ENCODE measurements around the gene DLGAP1.

DLGAP1 gene

DNA sequence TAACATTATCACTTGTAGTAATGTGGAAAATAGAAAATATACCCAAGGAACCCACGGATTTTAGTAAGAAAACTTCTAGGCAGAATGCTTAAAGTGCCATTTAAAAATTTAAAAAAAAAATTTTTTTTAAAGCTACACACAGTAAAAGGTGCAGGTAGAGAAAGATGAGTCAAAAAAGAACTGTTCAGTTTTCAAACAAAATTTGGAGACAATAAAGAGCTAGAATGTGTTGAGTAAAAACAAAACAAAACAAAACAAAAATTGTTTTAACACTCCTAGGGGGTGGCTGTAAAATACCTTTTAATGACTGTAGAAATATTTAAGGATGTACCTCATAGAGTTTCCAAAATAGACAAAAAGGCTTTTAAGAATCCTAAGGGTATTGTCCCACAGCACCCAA, 793.1 kb downstream of the DLGAP1 start:
- H3K4me1 ChIP-seq (ENCODE audit: control insufficient read depth, insufficient read depth, low read length): no peaks in the 10 kb centered on the region
- H3K9me3 ChIP-seq (ENCODE audit: control insufficient read depth, insufficient read depth, low read depth, low read length): no peaks in the 10 kb centered on the region
- H3K27ac ChIP-seq (ENCODE audit: extremely low read depth, low read depth, low read length): no peak overlapping the region
- H3K4me3 ChIP-seq (ENCODE audit: low read depth, low read length): no peak overlapping the region
- no peaks in the 10 kb centered on the region for H3K36me3 ChIP-seq (ENCODE audit: control insufficient read depth in 2 of 2, insufficient read depth in 1 of 2, low read length in 2 of 2)
- ChIA-PET POLR2A (interaction anchor here (1.0 to 2.2 kb wide), 3 partner anchors 9 to 58 kb away, joined by 4 to 7 read pairs (median 5); no protein-coding TSS in a partner anchor), CTCF (interaction anchor here (0.7 to 1.0 kb wide), 4 partner anchors 30 to 954 kb away, joined by 3 read pairs; no protein-coding TSS in a partner anchor)
- TF ChIP-seq ZNF324 (tag by site-specific recombination; IDR thresholded peaks at IDR 0.05): no peak
- no peak for TF ChIP-seq ZNF423 (tag by site-specific recombination; IDR thresholded peaks at IDR 0.05)
- TF ChIP-seq TRIM28 (IDR thresholded peaks at IDR 0.05; ENCODE audit: borderline replicate concordance, low read length): no peak
- no peak for TF ChIP-seq ZNF391 (tag by site-specific recombination; IDR thresholded peaks at IDR 0.05; ENCODE audit: borderline replicate concordance, low read depth)
- no peak for TF ChIP-seq ZNF792 (tag by site-specific recombination; IDR thresholded peaks at IDR 0.05)
- TF ChIP-seq, protein P1, sequence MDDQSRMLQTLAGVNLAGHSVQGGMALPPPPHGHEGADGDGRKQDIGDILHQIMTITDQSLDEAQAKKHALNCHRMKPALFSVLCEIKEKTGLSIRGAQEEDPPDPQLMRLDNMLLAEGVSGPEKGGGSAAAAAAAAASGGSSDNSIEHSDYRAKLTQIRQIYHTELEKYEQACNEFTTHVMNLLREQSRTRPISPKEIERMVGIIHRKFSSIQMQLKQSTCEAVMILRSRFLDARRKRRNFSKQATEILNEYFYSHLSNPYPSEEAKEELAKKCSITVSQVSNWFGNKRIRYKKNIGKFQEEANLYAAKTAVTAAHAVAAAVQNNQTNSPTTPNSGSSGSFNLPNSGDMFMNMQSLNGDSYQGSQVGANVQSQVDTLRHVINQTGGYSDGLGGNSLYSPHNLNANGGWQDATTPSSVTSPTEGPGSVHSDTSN (CRISPR knock-in tag; IDR thresholded peaks at IDR 0.05): no peak
- TF ChIP-seq, protein P2, sequence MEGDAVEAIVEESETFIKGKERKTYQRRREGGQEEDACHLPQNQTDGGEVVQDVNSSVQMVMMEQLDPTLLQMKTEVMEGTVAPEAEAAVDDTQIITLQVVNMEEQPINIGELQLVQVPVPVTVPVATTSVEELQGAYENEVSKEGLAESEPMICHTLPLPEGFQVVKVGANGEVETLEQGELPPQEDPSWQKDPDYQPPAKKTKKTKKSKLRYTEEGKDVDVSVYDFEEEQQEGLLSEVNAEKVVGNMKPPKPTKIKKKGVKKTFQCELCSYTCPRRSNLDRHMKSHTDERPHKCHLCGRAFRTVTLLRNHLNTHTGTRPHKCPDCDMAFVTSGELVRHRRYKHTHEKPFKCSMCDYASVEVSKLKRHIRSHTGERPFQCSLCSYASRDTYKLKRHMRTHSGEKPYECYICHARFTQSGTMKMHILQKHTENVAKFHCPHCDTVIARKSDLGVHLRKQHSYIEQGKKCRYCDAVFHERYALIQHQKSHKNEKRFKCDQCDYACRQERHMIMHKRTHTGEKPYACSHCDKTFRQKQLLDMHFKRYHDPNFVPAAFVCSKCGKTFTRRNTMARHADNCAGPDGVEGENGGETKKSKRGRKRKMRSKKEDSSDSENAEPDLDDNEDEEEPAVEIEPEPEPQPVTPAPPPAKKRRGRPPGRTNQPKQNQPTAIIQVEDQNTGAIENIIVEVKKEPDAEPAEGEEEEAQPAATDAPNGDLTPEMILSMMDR (tag by site-specific recombination; IDR thresholded peaks at IDR 0.05): no peak
- no peak for TF ChIP-seq ZNF701 (tag by site-specific recombination; IDR thresholded peaks at IDR 0.05)
- no peak for TF ChIP-seq ZNF548 (tag by site-specific recombination; IDR thresholded peaks at IDR 0.05)
- TF ChIP-seq, protein P3, sequence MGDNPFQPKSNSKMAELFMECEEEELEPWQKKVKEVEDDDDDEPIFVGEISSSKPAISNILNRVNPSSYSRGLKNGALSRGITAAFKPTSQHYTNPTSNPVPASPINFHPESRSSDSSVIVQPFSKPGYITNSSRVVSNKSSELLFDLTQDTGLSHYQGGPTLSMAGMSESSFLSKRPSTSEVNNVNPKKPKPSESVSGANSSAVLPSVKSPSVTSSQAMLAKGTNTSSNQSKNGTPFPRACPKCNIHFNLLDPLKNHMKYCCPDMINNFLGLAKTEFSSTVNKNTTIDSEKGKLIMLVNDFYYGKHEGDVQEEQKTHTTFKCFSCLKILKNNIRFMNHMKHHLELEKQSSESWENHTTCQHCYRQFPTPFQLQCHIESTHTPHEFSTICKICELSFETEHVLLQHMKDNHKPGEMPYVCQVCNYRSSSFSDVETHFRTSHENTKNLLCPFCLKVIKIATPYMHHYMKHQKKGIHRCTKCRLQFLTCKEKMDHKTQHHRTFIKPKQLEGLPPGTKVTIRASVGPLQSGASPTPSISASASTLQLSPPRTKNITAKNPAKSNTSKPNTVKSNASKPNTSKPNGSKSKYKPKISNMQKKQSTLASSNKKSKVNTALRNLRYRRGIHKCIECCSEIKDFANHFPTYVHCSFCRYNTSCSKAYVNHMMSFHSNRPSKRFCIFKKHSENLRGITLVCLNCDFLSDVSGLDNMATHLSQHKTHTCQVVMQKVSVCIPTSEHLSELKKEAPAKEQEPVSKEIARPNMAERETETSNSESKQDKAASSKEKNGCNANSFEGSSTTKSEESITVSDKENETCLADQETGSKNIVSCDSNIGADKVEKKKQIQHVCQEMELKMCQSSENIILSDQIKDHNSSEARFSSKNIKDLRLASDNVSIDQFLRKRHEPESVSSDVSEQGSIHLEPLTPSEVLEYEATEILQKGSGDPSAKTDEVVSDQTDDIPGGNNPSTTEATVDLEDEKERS (tag by site-specific recombination; IDR thresholded peaks at IDR 0.05): no peak
- no peak for TF ChIP-seq EGR2 (tag by site-specific recombination; IDR thresholded peaks at IDR 0.05; ENCODE audit: low read depth)
- TF ChIP-seq, protein P4, sequence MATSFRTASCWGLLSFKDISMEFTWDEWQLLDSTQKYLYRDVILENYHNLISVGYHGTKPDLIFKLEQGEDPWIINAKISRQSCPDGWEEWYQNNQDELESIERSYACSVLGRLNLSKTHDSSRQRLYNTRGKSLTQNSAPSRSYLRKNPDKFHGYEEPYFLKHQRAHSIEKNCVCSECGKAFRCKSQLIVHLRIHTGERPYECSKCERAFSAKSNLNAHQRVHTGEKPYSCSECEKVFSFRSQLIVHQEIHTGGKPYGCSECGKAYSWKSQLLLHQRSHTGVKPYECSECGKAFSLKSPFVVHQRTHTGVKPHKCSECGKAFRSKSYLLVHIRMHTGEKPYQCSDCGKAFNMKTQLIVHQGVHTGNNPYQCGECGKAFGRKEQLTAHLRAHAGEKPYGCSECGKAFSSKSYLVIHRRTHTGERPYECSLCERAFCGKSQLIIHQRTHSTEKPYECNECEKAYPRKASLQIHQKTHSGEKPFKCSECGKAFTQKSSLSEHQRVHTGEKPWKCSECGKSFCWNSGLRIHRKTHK (tag by site-specific recombination; IDR thresholded peaks at IDR 0.05): no peak
- TF ChIP-seq ZNF175 (tag by site-specific recombination; IDR thresholded peaks at IDR 0.05): no peak

DNA sequence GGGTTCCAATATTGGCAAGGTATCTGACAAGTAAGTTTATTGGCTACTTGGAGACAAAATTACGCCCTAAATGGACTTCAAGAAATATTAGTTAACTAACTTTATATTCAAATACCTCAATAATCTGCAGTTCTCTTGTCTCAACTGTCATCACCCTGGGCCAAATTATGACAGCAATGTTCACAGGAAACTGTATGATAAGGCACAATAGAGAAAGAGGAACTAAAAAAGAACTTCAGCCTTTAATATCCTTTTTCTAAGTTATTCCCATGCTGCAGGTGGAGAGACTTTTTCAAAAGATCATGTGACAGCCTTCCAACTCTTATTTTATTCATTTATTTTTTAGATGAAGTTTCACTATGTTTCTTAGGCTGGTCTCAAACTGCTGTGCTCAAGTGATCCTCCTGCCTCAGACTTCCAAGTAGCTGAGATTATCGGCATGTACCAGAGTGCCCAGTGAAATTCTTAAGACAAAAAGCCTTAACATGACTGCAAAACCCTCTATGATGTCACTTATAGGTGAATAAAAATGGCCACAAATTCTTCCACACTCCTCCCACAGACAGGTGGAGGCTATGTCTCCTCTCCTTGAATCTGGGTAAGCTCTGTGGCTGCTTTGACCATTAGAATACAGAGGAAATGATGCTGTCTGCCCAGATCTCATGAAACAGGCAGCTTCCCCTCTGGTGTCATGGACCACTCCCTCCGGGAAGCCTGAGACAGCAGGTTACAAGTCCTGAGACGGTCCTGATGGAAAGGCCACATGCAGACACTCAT, 794.2 kb downstream of the DLGAP1 start:
- ChIA-PET POLR2A (interaction anchor here (1.0 to 2.2 kb wide), 2 partner anchors 8 to 56 kb away, joined by 5 to 7 read pairs; no protein-coding TSS in a partner anchor), CTCF (interaction anchor here (0.7 to 0.8 kb wide), 4 partner anchors 66 to 309 kb away, joined by 3 to 4 read pairs (median 3); no protein-coding TSS in a partner anchor)
- Histone ChIP-seq H3K4me3 (ENCODE audit: low read depth, low read length) (no peak overlapping the region), H3K36me3 (ENCODE audit: control insufficient read depth in 2 of 2, insufficient read depth in 1 of 2, low read length in 2 of 2) (no peaks in the 10 kb centered on the region), H3K27ac (ENCODE audit: extremely low read depth, low read depth, low read length) (no peak overlapping the region), H3K4me1 (ENCODE audit: control insufficient read depth, insufficient read depth, low read length) (no peaks in the 10 kb centered on the region), H3K9me3 (ENCODE audit: control insufficient read depth, insufficient read depth, low read depth, low read length) (no peaks in the 10 kb centered on the region)
- TF ChIP-seq ZNF549 (tag by site-specific recombination; IDR thresholded peaks at IDR 0.05): 0 out of 2 replicates have a peak, but pooled peaks have one; percentile 25
- TF ChIP-seq, protein P5, sequence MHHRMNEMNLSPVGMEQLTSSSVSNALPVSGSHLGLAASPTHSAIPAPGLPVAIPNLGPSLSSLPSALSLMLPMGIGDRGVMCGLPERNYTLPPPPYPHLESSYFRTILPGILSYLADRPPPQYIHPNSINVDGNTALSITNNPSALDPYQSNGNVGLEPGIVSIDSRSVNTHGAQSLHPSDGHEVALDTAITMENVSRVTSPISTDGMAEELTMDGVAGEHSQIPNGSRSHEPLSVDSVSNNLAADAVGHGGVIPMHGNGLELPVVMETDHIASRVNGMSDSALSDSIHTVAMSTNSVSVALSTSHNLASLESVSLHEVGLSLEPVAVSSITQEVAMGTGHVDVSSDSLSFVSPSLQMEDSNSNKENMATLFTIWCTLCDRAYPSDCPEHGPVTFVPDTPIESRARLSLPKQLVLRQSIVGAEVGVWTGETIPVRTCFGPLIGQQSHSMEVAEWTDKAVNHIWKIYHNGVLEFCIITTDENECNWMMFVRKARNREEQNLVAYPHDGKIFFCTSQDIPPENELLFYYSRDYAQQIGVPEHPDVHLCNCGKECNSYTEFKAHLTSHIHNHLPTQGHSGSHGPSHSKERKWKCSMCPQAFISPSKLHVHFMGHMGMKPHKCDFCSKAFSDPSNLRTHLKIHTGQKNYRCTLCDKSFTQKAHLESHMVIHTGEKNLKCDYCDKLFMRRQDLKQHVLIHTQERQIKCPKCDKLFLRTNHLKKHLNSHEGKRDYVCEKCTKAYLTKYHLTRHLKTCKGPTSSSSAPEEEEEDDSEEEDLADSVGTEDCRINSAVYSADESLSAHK (tag by site-specific recombination; IDR thresholded peaks at IDR 0.05): no peak
